ENCODE data around the gene MAGI3.
A peak's percentile ranks its signal among the peaks of the same experiment; 100 is the strongest.
"Not testable (repeated sequence)": the region's sequence is repeated elsewhere in the genome, so short reads cannot be mapped to it uniquely, and the experiment has no call there.

The MAGI3 gene

DNA sequence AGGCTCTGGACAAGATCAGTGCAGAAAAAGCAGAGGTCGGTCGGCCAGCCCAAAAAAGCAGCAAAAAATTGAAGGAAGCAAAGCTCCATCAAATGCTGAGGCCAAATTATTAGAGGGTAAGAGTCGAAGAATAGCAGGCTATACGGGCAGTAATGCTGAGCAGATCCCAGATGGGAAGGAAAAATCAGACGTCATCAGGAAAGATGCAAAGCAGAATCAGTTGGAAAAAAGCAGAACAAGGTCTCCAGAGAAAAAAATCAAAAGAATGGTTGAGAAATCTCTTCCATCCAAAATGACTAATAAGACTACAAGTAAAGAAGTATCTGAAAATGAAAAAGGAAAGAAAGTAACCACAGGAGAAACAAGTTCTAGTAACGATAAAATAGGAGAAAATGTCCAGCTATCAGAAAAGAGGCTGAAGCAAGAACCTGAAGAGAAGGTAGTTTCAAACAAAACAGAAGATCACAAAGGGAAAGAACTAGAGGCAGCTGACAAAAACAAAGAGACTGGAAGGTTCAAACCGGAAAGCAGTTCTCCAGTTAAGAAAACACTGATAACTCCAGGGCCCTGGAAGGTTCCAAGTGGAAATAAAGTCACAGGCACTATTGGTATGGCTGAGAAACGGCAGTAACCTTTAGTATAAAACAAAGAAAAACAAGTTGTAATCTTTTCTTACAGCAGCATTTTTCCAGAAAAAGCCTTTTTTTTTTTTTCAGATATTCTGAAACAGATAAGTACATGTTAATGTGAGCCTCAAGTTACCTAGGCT, 293.3 kb downstream of the MAGI3 start:
- peak overlapping the region in 1 of 2 donors; percentile 6 for H3K4me3 ChIP-seq (ENCODE audit: low read depth in 1 of 2, low read length in 2 of 2)
- peak overlapping the region; percentile 44 for H3K27ac ChIP-seq (ENCODE audit: low read depth, low read length)
- no peak overlapping the region for H3K9ac ChIP-seq (ENCODE audit: low read length)
- peaks cover 15% of the 10 kb centered on the region for H3K4me1 ChIP-seq (ENCODE audit: insufficient read depth, low read length)
- no peaks in the 10 kb centered on the region for H3K9me3 ChIP-seq (ENCODE audit: low read length)
- H3K36me3 ChIP-seq (ENCODE audit: insufficient read depth, low read length): no peaks in the 10 kb centered on the region
- no peaks in the 10 kb centered on the region for H3K27me3 ChIP-seq (ENCODE audit: control insufficient read depth in 1 of 2, insufficient read depth in 2 of 2, low read length in 2 of 2)

DNA sequence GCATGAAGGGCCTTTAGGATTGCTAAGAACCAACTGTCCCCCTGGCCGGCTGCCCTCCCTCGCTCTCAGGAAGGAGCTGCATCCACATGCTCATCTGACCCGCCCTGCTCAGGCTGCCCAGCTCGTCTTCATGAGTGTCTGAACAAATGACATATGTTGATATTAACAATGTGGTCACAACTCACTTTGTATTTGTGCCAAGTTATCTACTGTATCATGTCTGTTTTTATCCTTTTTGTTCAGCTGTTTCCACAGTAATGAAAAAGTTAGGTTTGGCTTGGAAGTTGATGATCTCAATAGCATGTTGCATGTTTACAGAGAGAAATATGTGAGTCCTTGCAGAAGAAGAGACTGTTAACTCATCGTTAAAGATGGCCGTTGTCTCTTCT, 293.8 kb downstream of the MAGI3 start:
- H3K9me3 ChIP-seq (ENCODE audit: low read length): no peaks in the 10 kb centered on the region
- peak overlapping the region; percentile 43 for H3K27ac ChIP-seq (ENCODE audit: low read depth, low read length)
- H3K9ac ChIP-seq (ENCODE audit: low read length): no peak overlapping the region
- H3K4me1 ChIP-seq (ENCODE audit: insufficient read depth, low read length): peaks cover 15% of the 10 kb centered on the region
- no peaks in the 10 kb centered on the region for H3K36me3 ChIP-seq (ENCODE audit: insufficient read depth, low read length)
- no peaks in the 10 kb centered on the region for H3K27me3 ChIP-seq (ENCODE audit: control insufficient read depth in 1 of 2, insufficient read depth in 2 of 2, low read length in 2 of 2)
- no peak overlapping the region for H3K4me3 ChIP-seq (ENCODE audit: low read depth in 1 of 2, low read length in 2 of 2)

DNA sequence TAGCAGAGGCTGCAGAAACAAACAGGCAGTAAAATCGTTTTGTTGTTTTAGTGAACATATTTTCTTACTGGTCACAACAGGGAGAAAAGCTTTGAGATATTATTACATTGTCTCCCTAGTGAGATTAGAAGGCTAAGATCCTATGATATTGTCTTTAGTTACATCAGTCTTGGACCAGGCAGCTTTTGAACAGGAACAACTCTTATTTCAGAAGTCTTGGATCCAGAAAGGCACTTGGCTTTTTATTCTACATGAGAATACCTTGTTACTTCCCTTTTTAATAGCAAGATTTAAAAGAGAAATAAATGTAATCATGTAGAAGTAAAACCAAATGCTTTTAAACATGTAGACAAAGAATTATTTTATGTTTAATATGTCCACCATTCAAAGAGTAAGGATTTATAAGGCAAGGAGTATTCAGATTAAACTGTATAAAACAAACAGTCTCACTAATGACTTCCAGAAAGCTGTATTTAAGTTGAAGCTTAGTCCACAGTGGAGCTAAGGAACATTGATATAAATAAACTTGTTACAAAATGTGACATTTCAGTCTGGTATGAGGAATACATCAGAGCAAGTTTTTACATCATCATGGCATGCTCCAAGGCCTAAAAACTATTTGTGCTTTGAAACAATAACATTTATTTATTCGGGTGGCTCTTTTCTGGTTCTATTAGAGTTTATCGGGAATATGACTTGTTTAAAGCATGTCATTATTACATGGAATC, 296.7 kb downstream of the MAGI3 start:
- H3K4me3 ChIP-seq (ENCODE audit: low read depth in 1 of 2, low read length in 2 of 2): no peak overlapping the region
- H3K27ac ChIP-seq (ENCODE audit: low read depth, low read length): no peak overlapping the region
- no peaks in the 10 kb centered on the region for H3K9me3 ChIP-seq (ENCODE audit: low read length)
- no peaks in the 10 kb centered on the region for H3K27me3 ChIP-seq (ENCODE audit: control insufficient read depth in 1 of 2, insufficient read depth in 2 of 2, low read length in 2 of 2)
- no peak overlapping the region for H3K9ac ChIP-seq (ENCODE audit: low read length)
- H3K4me1 ChIP-seq (ENCODE audit: insufficient read depth, low read length): peaks cover 15% of the 10 kb centered on the region
- no peaks in the 10 kb centered on the region for H3K36me3 ChIP-seq (ENCODE audit: insufficient read depth, low read length)

DNA sequence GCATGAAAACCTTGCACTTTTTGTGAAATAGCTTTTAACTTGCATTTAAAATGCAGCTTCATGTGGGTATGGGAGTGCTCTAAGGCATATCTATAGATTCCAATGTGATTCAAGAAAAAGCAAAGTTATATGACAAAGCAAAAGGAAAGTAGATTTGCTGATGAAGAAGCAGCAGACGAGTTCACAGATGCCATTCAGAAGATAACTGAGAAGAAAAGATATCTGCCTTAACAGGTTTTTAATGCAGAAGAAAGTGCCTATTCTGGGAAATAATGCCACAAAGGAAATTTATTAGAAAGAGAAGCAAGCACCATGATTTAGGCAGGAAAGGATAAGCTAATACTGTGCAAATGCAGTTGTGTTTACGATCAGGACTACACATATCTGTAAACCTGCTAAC, 300.9 kb downstream of the MAGI3 start:
- Histone ChIP-seq H3K9ac (ENCODE audit: low read length) (no peak overlapping the region), H3K4me1 (ENCODE audit: insufficient read depth, low read length) (no peaks in the 10 kb centered on the region), H3K36me3 (ENCODE audit: insufficient read depth, low read length) (no peaks in the 10 kb centered on the region)

DNA sequence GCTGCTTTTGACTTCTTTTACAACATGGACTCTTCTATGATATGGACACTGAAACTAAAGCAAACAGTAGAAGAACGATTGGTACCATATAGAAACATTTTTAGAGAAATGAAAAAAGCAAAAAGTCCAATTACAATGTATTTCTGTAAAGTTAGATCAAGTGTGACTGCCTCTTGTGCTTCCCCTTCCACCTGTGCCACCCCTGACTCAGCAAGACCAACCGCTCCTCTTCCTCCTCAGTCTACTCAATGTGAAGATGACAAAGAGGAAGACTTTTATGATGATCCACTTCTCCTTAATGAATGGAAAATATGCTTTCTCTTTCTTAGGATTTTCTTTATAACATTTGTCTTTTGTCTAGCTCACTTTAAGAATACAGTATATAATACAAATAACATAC, 302.0 kb downstream of the MAGI3 start:
- no peak overlapping the region for H3K27ac ChIP-seq (ENCODE audit: low read depth, low read length)
- peaks cover 9% of the 10 kb centered on the region for H3K9me3 ChIP-seq (ENCODE audit: low read length)
- no peak overlapping the region for H3K9ac ChIP-seq (ENCODE audit: low read length)
- no peak overlapping the region for H3K4me3 ChIP-seq (ENCODE audit: low read depth in 1 of 2, low read length in 2 of 2)
- H3K36me3 ChIP-seq (ENCODE audit: insufficient read depth, low read length): no peaks in the 10 kb centered on the region
- no peaks in the 10 kb centered on the region for H3K27me3 ChIP-seq (ENCODE audit: control insufficient read depth in 1 of 2, insufficient read depth in 2 of 2, low read length in 2 of 2)
- no peaks in the 10 kb centered on the region for H3K4me1 ChIP-seq (ENCODE audit: insufficient read depth, low read length)

More for the DNA sequence above, 300.9 kb downstream of the MAGI3 start:
- H3K4me3 ChIP-seq (ENCODE audit: low read depth in 1 of 2, low read length in 2 of 2): no peak overlapping the region
- H3K27me3 ChIP-seq (ENCODE audit: control insufficient read depth in 1 of 2, insufficient read depth in 2 of 2, low read length in 2 of 2): no peaks in the 10 kb centered on the region
- no peak overlapping the region for H3K27ac ChIP-seq (ENCODE audit: low read depth, low read length)
- peaks cover 9% of the 10 kb centered on the region for H3K9me3 ChIP-seq (ENCODE audit: low read length)

DNA sequence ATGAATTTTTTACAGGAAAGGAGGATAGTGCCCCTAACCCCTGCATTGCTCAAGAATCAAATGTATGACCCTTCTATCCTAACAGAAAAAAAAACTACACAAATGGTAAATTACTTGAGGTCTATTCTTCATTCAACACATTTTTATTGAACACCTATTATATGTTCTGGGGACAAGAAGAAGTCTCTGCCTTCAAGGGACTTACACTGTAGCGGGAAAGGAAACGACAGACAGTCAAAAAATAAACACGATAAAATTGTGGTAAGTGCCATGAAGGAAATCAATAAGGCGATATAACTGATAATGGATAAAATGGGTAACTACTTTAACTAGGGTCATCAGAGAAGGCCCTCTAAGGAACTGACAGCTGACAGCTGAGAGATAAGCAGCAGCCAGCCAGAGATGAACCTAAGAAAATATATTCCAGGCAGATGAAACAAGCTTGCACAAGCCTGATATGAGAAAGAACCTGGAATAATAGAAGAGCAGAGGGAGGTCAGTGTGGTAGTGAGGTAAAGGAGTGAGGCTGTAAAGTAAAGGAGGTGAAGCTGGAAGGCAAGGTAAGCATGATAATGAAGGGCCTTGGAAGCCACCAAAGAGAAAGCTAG, 302.6 kb downstream of the MAGI3 start:
- H3K4me1 ChIP-seq (ENCODE audit: insufficient read depth, low read length): no peaks in the 10 kb centered on the region
- no peak overlapping the region for H3K4me3 ChIP-seq (ENCODE audit: low read depth in 1 of 2, low read length in 2 of 2)

DNA sequence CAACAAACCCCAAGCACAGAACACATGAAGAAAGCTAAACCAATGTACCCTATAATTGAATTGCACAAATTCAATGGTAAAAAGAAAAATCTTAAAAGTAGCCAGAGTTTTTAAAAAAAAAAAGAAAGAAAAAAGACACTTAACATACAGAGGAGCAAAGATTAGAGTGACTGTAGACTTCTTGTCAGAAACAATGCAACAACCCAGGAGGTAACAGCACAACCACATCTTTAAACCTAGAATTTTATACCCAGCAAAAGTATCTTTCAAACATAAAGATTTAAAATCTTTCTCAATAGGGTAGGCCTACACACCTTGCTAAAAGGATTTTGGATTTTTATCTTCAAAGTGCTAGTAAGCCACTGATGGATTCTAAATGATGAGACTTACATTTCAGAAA, 304.6 kb downstream of the MAGI3 start:
- no peaks in the 10 kb centered on the region for H3K4me1 ChIP-seq (ENCODE audit: insufficient read depth, low read length)

More for the DNA sequence above, 302.6 kb downstream of the MAGI3 start:
- H3K36me3 ChIP-seq (ENCODE audit: insufficient read depth, low read length): no peaks in the 10 kb centered on the region
- no peaks in the 10 kb centered on the region for H3K27me3 ChIP-seq (ENCODE audit: control insufficient read depth in 1 of 2, insufficient read depth in 2 of 2, low read length in 2 of 2)
- H3K9ac ChIP-seq (ENCODE audit: low read length): no peak overlapping the region
- peaks cover 9% of the 10 kb centered on the region for H3K9me3 ChIP-seq (ENCODE audit: low read length)
- H3K27ac ChIP-seq (ENCODE audit: low read depth, low read length): no peak overlapping the region

DNA sequence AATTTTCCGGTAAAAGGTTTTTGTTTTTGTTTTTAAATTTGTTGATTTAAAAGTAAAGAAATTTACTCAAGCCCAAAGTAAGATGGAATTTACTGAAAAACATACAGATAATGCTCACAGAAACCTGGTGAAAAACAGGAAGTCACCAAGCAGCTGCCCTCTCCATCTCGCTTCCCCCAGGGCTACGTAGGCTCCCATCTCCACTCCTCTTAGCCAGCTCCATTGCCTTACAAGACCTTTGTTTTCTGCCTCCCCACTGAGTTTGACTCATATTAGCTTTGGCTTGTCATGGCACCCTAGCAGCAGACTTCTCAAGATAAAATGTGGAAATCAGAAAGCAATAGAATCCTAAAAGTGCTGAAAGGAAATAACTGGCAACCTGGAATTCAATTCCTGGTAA, 311.1 kb downstream of the MAGI3 start:
- Histone ChIP-seq H3K4me3 (ENCODE audit: low read depth in 1 of 2, low read length in 2 of 2) (no peak overlapping the region), H3K27me3 (ENCODE audit: control insufficient read depth in 1 of 2, insufficient read depth in 2 of 2, low read length in 2 of 2) (no peaks in the 10 kb centered on the region), H3K9me3 (ENCODE audit: low read length) (no peaks in the 10 kb centered on the region), H3K9ac (ENCODE audit: low read length) (no peak overlapping the region), H3K36me3 (ENCODE audit: insufficient read depth, low read length) (peaks cover 14% of the 10 kb centered on the region), H3K27ac (ENCODE audit: low read depth, low read length) (no peak overlapping the region), H3K4me1 (ENCODE audit: insufficient read depth, low read length) (no peaks in the 10 kb centered on the region)

More for the DNA sequence above, 304.6 kb downstream of the MAGI3 start:
- H3K9me3 ChIP-seq (ENCODE audit: low read length): peaks cover 9% of the 10 kb centered on the region
- no peak overlapping the region for H3K4me3 ChIP-seq (ENCODE audit: low read depth in 1 of 2, low read length in 2 of 2)
- H3K9ac ChIP-seq (ENCODE audit: low read length): no peak overlapping the region
- H3K27ac ChIP-seq (ENCODE audit: low read depth, low read length): no peak overlapping the region
- H3K27me3 ChIP-seq (ENCODE audit: control insufficient read depth in 1 of 2, insufficient read depth in 2 of 2, low read length in 2 of 2): no peaks in the 10 kb centered on the region
- H3K36me3 ChIP-seq (ENCODE audit: insufficient read depth, low read length): peaks cover 10% of the 10 kb centered on the region

DNA sequence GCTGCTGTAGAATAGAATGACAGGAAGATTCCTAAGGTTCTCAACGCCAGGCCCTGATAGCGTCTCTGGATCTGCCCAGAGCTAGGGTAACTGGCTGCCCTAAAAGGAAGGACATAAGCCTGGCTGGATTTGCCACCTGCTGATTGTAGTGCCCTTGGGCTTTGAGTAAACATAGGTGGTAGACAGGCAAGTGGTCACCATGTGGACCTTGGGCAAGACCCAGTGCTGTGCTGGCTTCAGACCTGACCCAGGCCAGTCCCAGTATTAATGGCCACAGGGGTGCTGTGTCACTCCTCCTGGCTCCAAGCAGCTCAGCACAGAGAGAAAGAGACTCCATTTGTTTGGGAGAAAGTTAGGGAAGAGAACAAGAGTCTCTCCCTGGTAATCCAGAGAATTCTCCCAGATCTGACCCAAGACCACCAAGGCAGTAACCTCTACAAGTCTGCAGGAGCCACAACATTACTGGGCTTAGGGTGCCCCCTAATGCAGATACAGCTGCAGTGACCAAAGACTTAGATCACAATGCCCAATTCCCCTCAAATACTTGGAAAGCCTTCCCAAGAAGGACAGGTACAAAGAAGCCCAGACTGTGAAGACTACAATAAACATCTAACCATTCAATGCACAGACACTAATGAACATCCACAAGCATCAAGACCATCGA, 324.4 kb downstream of the MAGI3 start:
- peaks cover 4% of the 10 kb centered on the region for H3K36me3 ChIP-seq (ENCODE audit: insufficient read depth, low read length)
- H3K27ac ChIP-seq (ENCODE audit: low read depth, low read length): no peak overlapping the region
- no peaks in the 10 kb centered on the region for H3K9me3 ChIP-seq (ENCODE audit: low read length)
- H3K9ac ChIP-seq (ENCODE audit: low read length): no peak overlapping the region
- H3K27me3 ChIP-seq (ENCODE audit: control insufficient read depth in 1 of 2, insufficient read depth in 2 of 2, low read length in 2 of 2): no peaks in the 10 kb centered on the region
- no peak overlapping the region for H3K4me3 ChIP-seq (ENCODE audit: low read depth in 1 of 2, low read length in 2 of 2)
- no peaks in the 10 kb centered on the region for H3K4me1 ChIP-seq (ENCODE audit: insufficient read depth, low read length)

DNA sequence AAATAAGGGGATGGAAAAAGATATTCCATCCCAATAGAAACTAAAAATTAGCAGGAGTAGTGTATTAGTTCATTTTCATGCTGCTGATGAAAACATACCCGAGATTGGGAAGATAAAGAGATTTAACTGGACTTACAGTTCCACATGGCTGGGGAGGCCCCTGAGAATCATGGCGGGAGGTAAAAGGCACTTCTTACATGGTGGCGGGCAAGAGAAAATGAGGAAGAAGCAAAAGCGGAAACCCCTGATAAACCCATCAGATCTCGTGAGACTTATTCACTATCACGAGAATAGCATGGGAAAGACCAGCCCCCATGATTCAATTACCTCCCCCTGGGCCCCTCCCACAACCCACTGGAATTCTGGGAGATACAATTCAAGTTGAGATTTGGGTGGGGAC, 327.2 kb downstream of the MAGI3 start:
- not testable (repeated sequence) for H3K9ac ChIP-seq (ENCODE audit: low read length); H3K4me1 ChIP-seq (ENCODE audit: insufficient read depth, low read length); H3K27ac ChIP-seq (ENCODE audit: low read depth, low read length); H3K36me3 ChIP-seq (ENCODE audit: insufficient read depth, low read length); H3K9me3 ChIP-seq (ENCODE audit: low read length); H3K27me3 ChIP-seq (ENCODE audit: control insufficient read depth in 1 of 2, insufficient read depth in 2 of 2, low read length in 2 of 2); H3K4me3 ChIP-seq (ENCODE audit: low read depth in 1 of 2, low read length in 2 of 2)

DNA sequence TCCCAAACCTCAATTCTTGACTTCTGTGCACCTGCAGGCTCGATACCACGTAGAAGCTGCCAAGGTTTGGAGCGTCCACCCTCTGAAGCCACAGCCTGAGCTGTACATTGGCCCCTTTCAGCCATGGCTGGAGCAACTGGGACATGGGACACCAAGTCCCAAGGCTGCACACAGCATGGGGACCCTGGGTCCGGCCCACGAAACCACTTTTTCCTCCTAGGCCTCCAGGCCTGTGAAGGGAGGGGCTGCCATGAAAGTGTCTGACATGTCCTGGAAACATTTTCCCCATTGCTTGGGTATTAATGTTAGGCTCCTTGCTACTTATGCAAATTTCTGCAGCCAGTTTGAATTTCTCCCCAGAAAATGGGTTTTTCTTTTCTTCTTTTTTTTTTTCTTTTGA, 328.3 kb downstream of the MAGI3 start:
- H3K9ac ChIP-seq (ENCODE audit: low read length); H3K27ac ChIP-seq (ENCODE audit: low read depth, low read length); H3K4me1 ChIP-seq (ENCODE audit: insufficient read depth, low read length); H3K36me3 ChIP-seq (ENCODE audit: insufficient read depth, low read length); H3K27me3 ChIP-seq (ENCODE audit: control insufficient read depth in 1 of 2, insufficient read depth in 2 of 2, low read length in 2 of 2); H3K4me3 ChIP-seq (ENCODE audit: low read depth in 1 of 2, low read length in 2 of 2); H3K9me3 ChIP-seq (ENCODE audit: low read length): not testable (repeated sequence)
